Lower leg skin (tissue), 3 donors: Measurements from ENCODE around the gene TOP1.

ENCODE experiments used
- POLR2A ChIP-seq, 2 donors: fragments of 450-650 bp; IDR thresholded peaks; one replicate each; pipeline ENCODE4 v1.6.1; 2016 to 2017; ENCODE audit warnings: antibody characterized with exemption in 2 of 2, mild to moderate bottlenecking in 1 of 2, moderate library complexity in 1 of 2
- TF ChIP-seq, protein P1 (sequence below), 3 donors: fragments of 450-650 bp; IDR thresholded peaks; one replicate each; pipeline ENCODE4 v1.5.1; 2016; ENCODE audit warnings: antibody characterized with exemption in 3 of 3, mild to moderate bottlenecking in 3 of 3, moderate library complexity in 2 of 3

DNA sequence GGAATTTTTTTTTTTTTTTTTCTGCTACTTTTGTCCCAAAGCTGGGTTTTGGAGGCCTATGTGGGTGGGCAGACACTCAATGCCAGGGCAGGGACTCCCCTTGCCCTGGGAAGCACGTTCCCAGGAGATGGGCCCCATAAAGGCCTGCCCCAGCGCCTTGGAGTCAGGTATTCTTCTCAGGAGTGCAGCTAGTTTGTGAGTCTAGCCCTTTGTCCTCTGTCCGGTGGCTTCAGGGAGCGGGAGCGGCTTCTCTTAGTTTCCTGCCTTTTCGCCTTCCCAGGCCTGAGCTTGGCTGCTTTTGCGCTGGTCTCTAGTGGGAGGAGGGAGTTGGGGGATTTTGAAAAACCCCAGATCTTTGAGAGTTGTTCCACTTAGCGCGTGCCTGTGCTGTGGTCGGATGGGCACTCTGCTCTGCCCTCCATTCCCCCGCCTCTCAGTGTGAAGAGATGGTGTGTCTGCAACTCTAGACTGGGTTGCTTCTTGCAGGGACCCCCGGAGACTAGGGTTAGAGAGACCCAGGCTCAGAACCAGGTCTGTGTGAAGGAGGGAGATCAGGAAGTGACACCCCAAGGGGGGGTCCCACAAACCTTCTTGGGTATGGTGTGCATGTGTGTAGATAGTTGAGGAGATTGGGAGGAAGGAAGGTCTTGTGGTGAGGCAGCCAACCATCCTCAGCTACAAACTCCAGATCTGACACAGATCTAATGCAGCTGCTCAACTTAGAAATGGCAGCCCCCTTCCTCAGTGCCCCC, 110.0 kb downstream of the TOP1 start:
- TF ChIP-seq, protein P1, sequence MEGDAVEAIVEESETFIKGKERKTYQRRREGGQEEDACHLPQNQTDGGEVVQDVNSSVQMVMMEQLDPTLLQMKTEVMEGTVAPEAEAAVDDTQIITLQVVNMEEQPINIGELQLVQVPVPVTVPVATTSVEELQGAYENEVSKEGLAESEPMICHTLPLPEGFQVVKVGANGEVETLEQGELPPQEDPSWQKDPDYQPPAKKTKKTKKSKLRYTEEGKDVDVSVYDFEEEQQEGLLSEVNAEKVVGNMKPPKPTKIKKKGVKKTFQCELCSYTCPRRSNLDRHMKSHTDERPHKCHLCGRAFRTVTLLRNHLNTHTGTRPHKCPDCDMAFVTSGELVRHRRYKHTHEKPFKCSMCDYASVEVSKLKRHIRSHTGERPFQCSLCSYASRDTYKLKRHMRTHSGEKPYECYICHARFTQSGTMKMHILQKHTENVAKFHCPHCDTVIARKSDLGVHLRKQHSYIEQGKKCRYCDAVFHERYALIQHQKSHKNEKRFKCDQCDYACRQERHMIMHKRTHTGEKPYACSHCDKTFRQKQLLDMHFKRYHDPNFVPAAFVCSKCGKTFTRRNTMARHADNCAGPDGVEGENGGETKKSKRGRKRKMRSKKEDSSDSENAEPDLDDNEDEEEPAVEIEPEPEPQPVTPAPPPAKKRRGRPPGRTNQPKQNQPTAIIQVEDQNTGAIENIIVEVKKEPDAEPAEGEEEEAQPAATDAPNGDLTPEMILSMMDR (IDR thresholded peaks at IDR 0.05), result no peak
- TF ChIP-seq POLR2A (IDR thresholded peaks at IDR 0.05), result no peak
